RWPE2 (cell line): ENCODE results near the gene ANTXRL.
"Not testable (repeated sequence)": the region's sequence is repeated elsewhere in the genome, so short reads cannot be mapped to it uniquely, and the experiment has no call there.

Experiments
- ATAC-seq: fragments of 200-7000 bp; cut with Tn5 transposase; 3 replicates; pipeline ENCODE4 v1.9.1; 2021; ENCODE audit warnings: low read depth
- DNase-seq: peaks from one replicate; pipeline ENCODE4 v3.0.0-alpha.2; 2020; ENCODE audit warnings: low spot score
- H3K27ac ChIP-seq: fragments of 450-650 bp; 2 replicates; pipeline ENCODE4 v1.5.1; 2017; ENCODE audit warnings: mild to moderate bottlenecking; ENCODE audit not compliant: poor library complexity, severe bottlenecking
- H3K27me3 ChIP-seq: fragments of 250-450 bp; sonication (Bioruptor Pico); 2 replicates; pipeline ENCODE4 v1.5.1; 2021; ENCODE audit warnings: mild to moderate bottlenecking, moderate library complexity; ENCODE audit not compliant: insufficient read depth, poor library complexity, severe bottlenecking
- H3K36me3 ChIP-seq: fragments of 250-450 bp; sonication (Bioruptor Pico); 2 replicates; pipeline ENCODE4 v1.5.1; 2020; ENCODE audit warnings: low read depth, mild to moderate bottlenecking, moderate library complexity
- H3K4me1 ChIP-seq: fragments of 250-450 bp; sonication (Bioruptor Pico); 2 replicates; pipeline ENCODE4 v1.5.1; 2021; ENCODE audit warnings: mild to moderate bottlenecking, moderate library complexity; ENCODE audit not compliant: insufficient read depth, poor library complexity, severe bottlenecking
- H3K4me3 ChIP-seq: fragments of 250-450 bp; sonication (Bioruptor Pico); 2 replicates; pipeline ENCODE4 v1.5.1; 2021; ENCODE audit warnings: mild to moderate bottlenecking, moderate library complexity; ENCODE audit not compliant: severe bottlenecking
- H3K9me3 ChIP-seq: fragments of 250-450 bp; sonication (Bioruptor Pico); 2 replicates; pipeline ENCODE4 v1.5.1; 2021; ENCODE audit warnings: mild to moderate bottlenecking, moderate library complexity; ENCODE audit not compliant: severe bottlenecking
- TF ChIP-seq, protein P1 (sequence below): fragments of 450-650 bp; IDR thresholded peaks from one replicate; pipeline ENCODE4 v1.5.1; 2017; ENCODE audit warnings: mild to moderate bottlenecking, moderate library complexity; ENCODE audit not compliant: poor library complexity, severe bottlenecking

Gene ANTXRL

DNA sequence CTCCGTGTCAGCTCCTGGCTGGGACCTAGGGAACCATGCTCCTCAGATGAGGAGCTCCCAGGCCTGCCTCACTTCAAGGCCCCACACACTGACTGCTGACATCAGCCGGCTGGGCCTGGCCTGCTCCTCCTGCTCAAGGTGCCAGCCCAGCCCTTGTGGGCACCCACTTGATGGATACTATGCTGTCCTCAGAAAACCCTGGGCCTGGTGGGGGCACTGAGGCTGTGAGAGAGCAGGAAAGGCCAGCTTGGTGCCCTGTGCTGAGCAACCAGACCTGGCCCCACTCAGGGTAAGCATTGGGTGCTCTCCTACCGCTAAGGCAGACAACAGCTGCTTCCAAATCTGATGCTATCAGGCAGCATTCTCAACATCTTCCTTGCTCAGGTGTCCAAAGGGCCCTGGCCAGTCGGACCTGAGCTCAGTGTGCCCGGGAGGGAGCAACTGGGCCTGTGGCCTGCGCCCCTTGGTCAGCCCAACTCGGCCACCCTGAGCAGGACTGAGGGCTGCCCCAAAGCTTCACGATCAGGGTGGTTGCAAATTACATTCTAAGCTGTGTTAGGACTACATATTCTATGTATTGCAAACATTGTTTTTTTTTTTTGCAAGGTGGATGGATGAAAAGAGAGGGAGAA, 21.9 kb upstream of the ANTXRL start:
- Histone ChIP-seq H3K9me3 (no peaks in the 10 kb centered on the region), H3K4me3 (no peak overlapping the region), H3K27ac (no peak overlapping the region), H3K36me3 (no peaks in the 10 kb centered on the region), H3K27me3 (no peaks in the 10 kb centered on the region), H3K4me1 (no peaks in the 10 kb centered on the region)
- DNase-seq (no peak), ATAC-seq (no peak)
- TF ChIP-seq, protein P1, sequence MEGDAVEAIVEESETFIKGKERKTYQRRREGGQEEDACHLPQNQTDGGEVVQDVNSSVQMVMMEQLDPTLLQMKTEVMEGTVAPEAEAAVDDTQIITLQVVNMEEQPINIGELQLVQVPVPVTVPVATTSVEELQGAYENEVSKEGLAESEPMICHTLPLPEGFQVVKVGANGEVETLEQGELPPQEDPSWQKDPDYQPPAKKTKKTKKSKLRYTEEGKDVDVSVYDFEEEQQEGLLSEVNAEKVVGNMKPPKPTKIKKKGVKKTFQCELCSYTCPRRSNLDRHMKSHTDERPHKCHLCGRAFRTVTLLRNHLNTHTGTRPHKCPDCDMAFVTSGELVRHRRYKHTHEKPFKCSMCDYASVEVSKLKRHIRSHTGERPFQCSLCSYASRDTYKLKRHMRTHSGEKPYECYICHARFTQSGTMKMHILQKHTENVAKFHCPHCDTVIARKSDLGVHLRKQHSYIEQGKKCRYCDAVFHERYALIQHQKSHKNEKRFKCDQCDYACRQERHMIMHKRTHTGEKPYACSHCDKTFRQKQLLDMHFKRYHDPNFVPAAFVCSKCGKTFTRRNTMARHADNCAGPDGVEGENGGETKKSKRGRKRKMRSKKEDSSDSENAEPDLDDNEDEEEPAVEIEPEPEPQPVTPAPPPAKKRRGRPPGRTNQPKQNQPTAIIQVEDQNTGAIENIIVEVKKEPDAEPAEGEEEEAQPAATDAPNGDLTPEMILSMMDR = no peak

DNA sequence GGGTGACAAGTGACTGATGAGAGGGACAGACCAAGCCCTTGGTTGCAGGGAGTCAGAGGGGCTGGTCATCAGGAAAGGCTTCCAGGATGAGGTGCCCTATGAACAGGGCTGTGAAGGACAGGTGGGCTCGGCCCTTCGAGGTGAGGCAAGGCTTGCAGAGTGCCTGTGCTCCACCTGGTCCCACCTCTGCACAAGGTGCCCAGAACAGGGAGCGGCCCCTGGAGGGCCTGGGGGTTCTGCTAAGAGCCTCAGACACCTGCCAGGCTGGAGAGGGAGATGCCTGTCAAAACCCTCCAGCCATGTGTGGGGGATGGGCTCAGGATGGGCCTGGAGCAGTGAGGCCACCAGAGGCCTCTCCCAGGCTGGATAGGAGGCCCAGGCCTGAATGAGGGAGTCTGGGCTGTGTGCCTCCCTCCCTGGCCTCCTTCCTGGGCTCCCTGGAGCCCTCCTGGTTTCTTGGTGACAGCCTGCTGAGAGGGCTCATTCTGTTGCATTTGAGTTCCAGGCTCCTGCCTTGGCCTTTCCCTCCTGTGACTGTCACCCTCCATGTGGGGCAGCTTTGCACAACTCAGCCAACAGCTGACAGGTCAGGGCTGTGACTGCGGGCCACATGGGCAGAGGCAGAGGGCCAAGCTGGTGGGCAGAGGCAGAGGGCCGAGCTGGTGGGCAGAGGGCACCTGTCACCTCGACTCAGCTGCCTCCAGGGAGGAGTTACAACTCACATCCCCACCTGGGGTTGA, 21.1 kb upstream of the ANTXRL start:
- H3K27me3 ChIP-seq, DNase-seq, ATAC-seq, H3K27ac ChIP-seq, H3K4me1 ChIP-seq, H3K4me3 ChIP-seq, H3K9me3 ChIP-seq, H3K36me3 ChIP-seq: not testable (repeated sequence)

DNA sequence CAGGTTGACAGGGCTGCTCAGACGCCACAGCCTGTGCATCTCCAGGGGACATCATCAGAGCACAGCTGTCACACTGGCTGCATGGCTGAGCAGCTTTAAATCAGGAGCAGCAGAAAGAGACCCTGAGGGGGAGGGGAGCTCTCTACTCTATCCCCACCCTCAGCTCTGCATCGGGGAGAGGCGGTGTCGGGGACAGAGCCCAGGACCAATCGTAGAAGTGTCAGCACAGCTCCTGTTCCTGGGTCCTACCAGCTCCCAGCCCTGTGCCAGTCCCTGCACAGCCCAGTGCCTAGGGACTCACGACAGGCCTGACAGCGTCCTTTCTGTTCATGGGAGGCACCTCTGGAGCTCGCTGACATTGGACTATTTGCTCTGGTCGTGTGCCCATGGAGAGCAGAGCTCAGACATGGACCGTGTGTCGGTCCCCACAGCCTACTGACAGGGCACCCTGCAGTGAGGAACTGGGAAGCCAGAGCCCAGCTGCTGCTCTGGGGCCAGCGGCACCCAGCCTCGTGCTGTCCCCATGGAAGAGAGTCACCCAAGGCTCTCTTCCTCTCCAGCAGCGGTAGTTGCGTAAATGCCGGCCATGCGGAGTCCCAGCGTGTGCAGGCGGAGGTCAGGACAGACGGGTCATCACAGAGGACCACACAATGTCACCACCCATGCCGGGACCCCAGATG, 20.4 kb upstream of the ANTXRL start:
- DNase-seq (no peak), ATAC-seq (no peak)
- no peak overlapping the region for H3K4me3 ChIP-seq
- no peak overlapping the region for H3K27ac ChIP-seq
- no peaks in the 10 kb centered on the region for H3K36me3 ChIP-seq
- H3K27me3 ChIP-seq = no peaks in the 10 kb centered on the region
- TF ChIP-seq, protein P1 = no peak
- no peaks in the 10 kb centered on the region for H3K9me3 ChIP-seq
- H3K4me1 ChIP-seq = no peaks in the 10 kb centered on the region

DNA sequence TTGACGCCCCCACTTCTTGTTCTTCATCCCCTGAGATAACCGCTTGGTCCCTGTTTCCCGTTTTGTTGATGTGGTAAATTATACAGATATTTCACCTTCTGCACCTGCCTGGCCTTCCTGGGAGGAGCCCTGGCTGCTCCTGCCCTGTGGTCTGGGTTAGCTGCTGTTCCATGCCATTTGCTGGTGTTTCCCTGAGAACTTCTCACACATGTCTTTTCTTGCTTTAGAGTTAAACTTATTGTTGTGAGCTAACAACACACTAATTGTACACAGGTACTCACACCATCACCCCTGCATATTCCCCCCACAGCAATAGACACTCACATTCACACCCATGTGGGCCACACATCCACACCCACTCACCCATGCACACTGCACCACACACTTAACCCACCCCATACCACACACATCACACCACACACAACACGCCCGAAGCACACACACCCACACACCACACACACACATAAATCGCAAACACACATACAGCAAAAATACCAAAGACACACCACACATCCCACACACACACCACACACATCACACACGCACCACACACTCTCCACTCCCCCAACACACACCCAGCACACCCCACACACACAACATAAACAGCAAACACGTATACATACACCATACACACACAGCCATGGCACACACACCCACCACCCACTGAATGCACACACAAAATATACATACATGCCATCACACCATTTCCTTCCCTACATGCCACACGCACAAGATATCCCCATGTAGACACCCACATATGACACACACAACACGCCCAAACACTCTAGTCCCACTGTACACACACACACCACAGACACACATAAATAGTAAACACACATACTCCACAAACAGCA, 19.4 kb upstream of the ANTXRL start:
- TF ChIP-seq, protein P1 = no peak
- Histone ChIP-seq H3K4me3 (no peak overlapping the region), H3K27ac (no peak overlapping the region), H3K36me3 (no peaks in the 10 kb centered on the region), H3K27me3 (no peaks in the 10 kb centered on the region), H3K4me1 (no peaks in the 10 kb centered on the region), H3K9me3 (no peaks in the 10 kb centered on the region)
- DNase-seq = no peak
- ATAC-seq = no peak
